Activated naive CD4-positive, alpha-beta T cell treated with anti-CD3 and anti-CD28 coated beads, Interleukin-2, amount 50 U/mL, for 24 hours (primary cell): ENCODE measurements around the gene SLC9B1.
"Not testable (repeated sequence)": the region's sequence is repeated elsewhere in the genome, so short reads cannot be mapped to it uniquely, and the experiment has no call there.

ENCODE experiments used
- H3K27ac Mint-ChIP-seq: one replicate; pipeline ENCODE4 v1.8.0; 2021; ENCODE audit warnings: mild to moderate bottlenecking, mixed read lengths
- H3K27me3 Mint-ChIP-seq: one replicate; pipeline ENCODE4 v1.8.0; 2021; ENCODE audit warnings: mixed read lengths
- H3K36me3 Mint-ChIP-seq: one replicate; pipeline ENCODE4 v1.8.0; 2021; ENCODE audit warnings: mixed read lengths
- H3K4me1 Mint-ChIP-seq: one replicate; pipeline ENCODE4 v1.8.0; 2021; ENCODE audit warnings: mixed read lengths
- H3K4me3 Mint-ChIP-seq: one replicate; pipeline ENCODE4 v1.8.0; 2021; ENCODE audit warnings: mild to moderate bottlenecking, mixed read lengths
- H3K9me3 Mint-ChIP-seq: one replicate; pipeline ENCODE4 v1.8.0; 2021; ENCODE audit warnings: mixed read lengths

The SLC9B1 gene

DNA sequence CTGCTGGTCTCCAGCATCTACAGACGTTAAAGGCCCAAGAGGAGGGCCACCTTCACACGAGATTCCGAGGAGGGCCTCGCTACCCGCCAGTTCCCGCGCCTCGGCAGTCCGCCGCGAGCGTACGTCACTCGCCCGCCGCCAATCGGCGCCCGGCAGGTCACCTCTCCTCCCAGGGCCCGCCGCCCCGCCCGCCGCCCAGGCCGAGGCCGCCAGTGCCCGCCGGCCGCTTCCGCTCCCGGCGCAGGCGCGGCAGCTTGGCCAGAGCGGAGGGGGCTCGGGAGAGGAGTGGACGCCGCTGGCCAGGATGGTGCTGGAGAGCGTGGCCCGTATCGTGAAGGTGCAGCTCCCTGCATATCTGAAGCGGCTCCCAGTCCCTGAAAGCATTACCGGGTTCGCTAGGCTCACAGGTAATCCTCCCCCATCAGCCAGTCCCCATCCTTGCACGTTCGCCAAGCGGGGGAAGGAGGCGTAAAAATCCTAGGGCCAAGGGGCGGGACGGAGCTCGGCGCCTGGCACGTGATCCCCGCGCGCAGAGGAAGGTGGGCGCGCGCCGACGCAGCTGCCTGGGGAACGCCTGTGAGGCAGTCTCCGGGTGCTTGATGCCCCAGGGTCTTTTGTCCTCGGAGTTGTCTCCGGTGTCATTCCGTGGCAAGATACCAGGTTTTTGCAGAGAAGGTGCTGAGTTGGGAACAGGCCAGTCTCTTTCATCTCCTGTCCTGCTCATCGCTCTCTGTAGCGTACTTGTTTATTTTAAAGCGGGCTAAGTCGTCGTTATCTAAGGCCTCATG, 150.5 kb downstream of the SLC9B1 start, which contains the start of gene CISD2:
Gene CISD2 (plus strand): TSS at position 212 of the 788 bp plus-strand sequence. CDS start 93 bp downstream, at position 305.
- Mint-ChIP-seq H3K9me3 (no peaks in the 10 kb centered on the region), H3K4me3 (peak within 1 kb of the TSS; percentile 94), H3K27me3 (no peaks in the 10 kb centered on the region), H3K36me3 (peaks cover 8% of the 10 kb centered on the region), H3K4me1 (peaks cover 69% of the 10 kb centered on the region), H3K27ac (peak within 1 kb of the TSS; percentile 99)

DNA sequence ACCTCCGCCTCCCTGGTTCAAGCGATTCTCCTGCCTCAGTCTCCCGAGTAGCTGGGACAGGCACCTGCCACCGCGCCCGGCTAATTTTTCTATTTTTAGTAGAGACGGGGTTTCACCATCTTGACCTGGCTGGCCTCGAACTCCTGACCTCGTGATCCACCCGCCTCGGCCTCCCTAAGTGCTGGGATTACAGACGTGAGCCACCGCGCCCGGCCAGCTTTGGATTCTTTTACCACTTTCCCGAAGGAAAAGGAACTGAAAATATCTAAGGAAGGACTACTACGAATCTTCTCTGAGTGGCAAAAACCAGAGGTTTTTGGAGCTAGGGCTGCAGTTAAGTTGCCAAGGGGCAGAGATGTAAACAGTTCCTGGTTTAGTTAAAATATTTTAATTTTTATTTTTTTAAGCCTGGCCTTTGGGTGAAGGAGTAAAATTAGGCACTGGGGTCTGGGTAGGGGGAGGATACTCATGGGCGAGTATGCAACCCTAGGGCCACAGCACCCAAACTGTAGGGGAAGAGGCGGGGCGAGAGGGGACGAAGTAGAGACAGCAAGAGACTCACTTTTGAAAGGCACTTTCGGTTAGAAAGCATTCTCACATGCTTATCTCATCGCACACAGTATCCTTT, 151.2 kb downstream of the SLC9B1 start:
- Mint-ChIP-seq H3K27me3 (no peaks in the 10 kb centered on the region), H3K4me3 (peak overlapping the region; percentile 94), H3K36me3 (peaks cover 9% of the 10 kb centered on the region), H3K27ac (peak overlapping the region; percentile 95), H3K9me3 (no peaks in the 10 kb centered on the region), H3K4me1 (peaks cover 72% of the 10 kb centered on the region)

DNA sequence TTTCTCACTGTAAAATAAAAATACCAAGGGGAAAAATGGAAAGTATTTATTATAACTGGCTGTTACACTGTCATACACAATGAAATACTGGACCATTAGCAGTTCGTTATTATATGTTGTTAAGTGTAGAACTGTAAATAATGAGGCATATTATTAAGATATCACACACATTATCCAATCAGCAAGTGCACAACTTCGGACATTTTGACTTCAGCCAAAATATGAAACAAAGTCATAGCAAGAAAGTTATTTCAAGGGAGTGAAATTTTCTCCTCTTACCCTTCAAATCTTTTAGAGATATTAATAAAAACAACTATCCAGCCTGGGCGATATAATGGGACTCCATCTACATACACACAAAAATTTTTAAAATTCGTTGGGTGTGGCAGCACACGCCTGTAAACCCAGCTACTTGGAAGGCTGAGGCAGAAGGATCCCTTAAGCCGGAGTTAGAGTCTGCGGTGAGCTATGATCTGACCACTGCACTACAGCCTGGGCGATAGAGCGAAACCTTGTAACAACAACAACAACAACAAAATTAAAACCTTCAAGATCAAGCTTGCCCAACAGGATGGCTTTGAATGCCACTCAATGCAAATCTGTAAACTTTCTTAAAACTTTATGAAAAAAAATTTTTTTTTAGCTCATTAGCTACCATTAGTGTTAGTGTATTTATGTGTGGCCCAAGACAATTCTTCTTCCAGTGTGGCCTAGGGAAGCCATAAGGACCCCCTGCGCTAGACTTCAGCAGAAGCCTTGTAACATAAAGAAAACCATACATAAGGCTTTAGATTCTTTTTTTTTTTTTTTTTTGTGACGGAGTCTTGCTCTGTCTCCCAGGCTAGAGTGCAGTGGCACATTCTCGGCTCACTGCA, 152.0 kb downstream of the SLC9B1 start:
- H3K4me3 Mint-ChIP-seq = peak overlapping the region; percentile 94
- peaks cover 67% of the 10 kb centered on the region for H3K4me1 Mint-ChIP-seq
- H3K27me3 Mint-ChIP-seq = no peaks in the 10 kb centered on the region
- peak overlapping the region; percentile 84 for H3K27ac Mint-ChIP-seq
- H3K9me3 Mint-ChIP-seq = no peaks in the 10 kb centered on the region
- H3K36me3 Mint-ChIP-seq = peaks cover 6% of the 10 kb centered on the region

DNA sequence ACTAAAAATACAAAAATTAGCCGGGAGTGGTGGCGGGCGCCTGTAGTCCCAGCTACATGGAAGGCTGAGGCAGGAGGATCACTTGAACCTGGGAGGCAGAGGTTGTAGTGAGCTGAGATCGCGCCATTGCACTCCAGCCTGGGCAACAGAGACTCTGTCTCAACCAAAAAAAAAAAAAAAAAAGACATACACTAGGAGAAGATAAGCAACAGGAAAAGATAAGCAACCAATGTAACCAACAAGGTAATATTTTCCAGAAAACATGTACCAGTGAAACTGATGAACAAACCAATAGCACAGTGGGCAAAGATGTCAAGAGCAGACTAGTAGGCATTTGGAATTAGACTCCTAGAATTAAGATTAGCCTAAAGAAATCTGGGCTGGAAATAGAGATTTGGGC, 154.2 kb downstream of the SLC9B1 start:
- peaks cover 54% of the 10 kb centered on the region for H3K4me1 Mint-ChIP-seq
- H3K9me3 Mint-ChIP-seq, H3K4me3 Mint-ChIP-seq, H3K27me3 Mint-ChIP-seq, H3K36me3 Mint-ChIP-seq, H3K27ac Mint-ChIP-seq: not testable (repeated sequence)

DNA sequence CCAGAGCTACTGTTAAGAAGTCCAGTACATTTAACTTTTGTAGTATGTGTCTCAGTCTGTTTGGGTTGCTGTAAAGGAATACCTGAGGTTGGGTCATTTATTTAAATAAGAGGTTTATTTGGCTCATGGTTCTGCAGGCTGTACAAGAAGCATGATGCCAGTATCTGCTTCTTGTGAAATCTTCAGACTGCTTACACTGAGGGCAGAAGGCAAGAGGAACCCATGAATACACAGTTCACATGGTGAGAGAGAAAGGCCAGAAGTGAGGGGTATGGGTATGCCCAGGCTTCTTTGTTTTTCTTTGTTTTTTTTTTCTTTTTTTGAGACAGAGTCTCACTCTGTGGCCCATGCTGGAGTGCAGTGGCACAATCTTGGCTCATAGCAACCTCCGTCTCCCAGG, 156.8 kb downstream of the SLC9B1 start:
- Mint-ChIP-seq H3K4me1 (peaks cover 41% of the 10 kb centered on the region), H3K27ac (no peak overlapping the region), H3K9me3 (peaks cover 20% of the 10 kb centered on the region), H3K27me3 (no peaks in the 10 kb centered on the region), H3K36me3 (peaks cover 15% of the 10 kb centered on the region), H3K4me3 (no peak overlapping the region)

DNA sequence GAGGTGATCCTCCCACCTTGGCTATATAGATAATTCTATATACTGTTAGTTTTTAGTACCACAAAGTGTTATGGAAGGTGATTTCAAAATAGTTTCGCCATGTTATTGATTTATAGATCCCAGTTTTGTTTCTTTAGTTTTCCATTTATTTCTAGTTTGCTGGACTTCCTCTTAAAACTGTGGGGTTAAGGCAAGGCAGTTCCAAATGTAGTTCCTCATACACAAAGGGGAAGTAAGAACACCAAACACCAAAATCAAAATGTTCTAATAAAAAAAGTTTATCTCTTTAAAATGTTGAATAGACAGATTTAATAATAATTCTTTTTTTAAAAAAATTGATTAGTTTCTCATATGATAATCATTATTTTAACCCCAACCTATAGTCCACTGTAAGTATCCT, 157.5 kb downstream of the SLC9B1 start:
- H3K9me3 Mint-ChIP-seq = peaks cover 20% of the 10 kb centered on the region
- H3K4me3 Mint-ChIP-seq = no peak overlapping the region
- H3K4me1 Mint-ChIP-seq = peaks cover 34% of the 10 kb centered on the region
- peaks cover 15% of the 10 kb centered on the region for H3K36me3 Mint-ChIP-seq
- H3K27ac Mint-ChIP-seq = no peak overlapping the region
- H3K27me3 Mint-ChIP-seq = no peaks in the 10 kb centered on the region

DNA sequence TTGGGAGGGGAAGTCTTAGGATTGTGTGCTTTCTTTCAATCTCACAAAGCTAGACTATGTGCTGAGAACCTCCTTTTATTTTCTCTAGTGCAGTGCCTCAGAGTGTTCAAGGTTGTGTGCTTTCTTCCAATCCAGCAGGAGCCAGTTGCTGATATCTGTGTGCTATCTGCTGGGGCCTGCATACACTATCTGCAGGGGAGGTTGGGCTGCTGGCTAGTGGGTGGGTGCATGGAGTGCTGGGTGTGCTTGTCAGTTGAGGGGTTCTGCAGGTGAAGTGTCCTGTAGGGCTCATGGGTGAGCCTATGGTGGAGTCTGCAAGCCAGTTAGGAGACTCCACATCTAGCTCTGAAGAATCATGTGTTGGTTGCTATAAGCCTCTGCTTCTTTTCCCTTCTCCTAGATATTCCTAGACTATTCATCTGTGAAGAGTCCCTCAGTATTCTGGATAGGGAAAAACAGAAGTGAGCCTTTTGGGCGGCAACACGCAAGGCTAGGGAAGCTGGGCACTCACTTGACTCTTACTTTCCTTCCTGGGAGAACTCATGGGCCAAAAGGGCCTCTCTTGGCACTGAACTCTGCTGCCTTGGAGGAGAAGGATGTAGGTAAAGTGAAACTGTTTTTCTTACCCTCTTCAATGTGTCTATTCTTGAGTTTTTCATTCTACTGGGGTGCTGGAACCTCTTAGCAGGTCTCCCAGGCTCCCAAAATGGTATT, 158.7 kb downstream of the SLC9B1 start:
- Mint-ChIP-seq H3K4me1 (peaks cover 21% of the 10 kb centered on the region), H3K36me3 (peaks cover 15% of the 10 kb centered on the region), H3K27me3 (no peaks in the 10 kb centered on the region), H3K4me3 (no peak overlapping the region), H3K9me3 (peaks cover 20% of the 10 kb centered on the region), H3K27ac (no peak overlapping the region)

DNA sequence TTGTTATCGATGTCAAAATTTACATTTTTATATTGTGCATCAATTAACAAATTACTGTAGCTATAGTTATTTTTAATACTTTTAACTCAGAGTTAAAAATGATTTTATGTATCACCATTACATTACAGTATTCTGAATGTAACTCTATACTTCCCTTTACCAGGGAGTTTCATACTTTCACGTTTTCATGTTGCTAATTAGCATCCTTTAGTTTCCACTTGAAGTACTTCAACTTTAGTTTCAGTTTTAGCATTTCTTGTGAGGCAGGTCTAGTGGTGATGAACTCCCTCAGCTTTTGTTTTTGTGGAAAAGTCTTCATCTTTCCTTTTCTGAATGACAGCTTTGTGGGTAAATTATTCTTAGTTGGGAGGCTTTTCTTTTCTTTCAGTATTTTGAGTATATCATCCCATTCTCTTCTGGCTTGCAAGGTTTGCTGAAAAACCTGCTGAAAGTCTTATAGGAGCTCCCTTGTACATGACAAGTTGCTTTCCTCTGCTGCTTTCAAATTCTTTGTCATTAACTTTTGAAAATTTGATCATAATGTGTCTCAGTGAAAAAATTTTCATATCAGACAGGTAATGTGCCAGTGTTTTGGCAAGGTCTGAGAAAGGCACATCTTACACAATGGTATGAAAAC, 160.6 kb downstream of the SLC9B1 start:
- no peaks in the 10 kb centered on the region for H3K27me3 Mint-ChIP-seq
- H3K36me3 Mint-ChIP-seq = peaks cover 15% of the 10 kb centered on the region
- H3K27ac Mint-ChIP-seq = no peak overlapping the region
- no peak overlapping the region for H3K4me3 Mint-ChIP-seq
- H3K4me1 Mint-ChIP-seq = peaks cover 3% of the 10 kb centered on the region
- peaks cover 20% of the 10 kb centered on the region for H3K9me3 Mint-ChIP-seq
